Coronary artery (tissue), 2 donors: Measurements from ENCODE around the gene CA5A.

Experiments used
- DNase-seq: peaks from one replicate; pipeline ENCODE4 v3.0.0-alpha.2; 2017; ENCODE audit warnings: low spot score
- H3K27ac ChIP-seq, 2 donors: fragments of 200-600 bp; sonication (generic); one replicate each; pipeline ENCODE4 v1.5.1; 2016 to 2019
- H3K4me3 ChIP-seq: fragments of 200-600 bp; sonication (generic); 2 replicates; pipeline ENCODE4 v1.5.1; 2016; ENCODE audit warnings: mild to moderate bottlenecking, moderate library complexity
- CTCF ChIP-seq: fragments of 200-600 bp; sonication (generic); IDR thresholded peaks from one replicate; pipeline ENCODE4 v1.5.1; 2019; ENCODE audit warnings: antibody characterized with exemption

CA5A gene

GRCh38 chr16:87951552-87952538 lies 15.5 kb upstream of the CA5A start:
- peak overlapping the region; percentile 94 for H3K4me3 ChIP-seq
- no peak for TF ChIP-seq CTCF
- peak overlapping the region; percentile 96 to 100 for H3K27ac ChIP-seq
- DNase-seq, result no peak

- H3K27ac ChIP-seq, result peak within 1 kb of the TSS; percentile 96 to 100
- no peak for TF ChIP-seq CTCF
- peak within 1 kb of the TSS; percentile 94 for H3K4me3 ChIP-seq
- peak; percentile 98 for DNase-seq
Measured at GRCh38 chr16:87950765-87951551, 14.6 kb upstream of the CA5A start, which contains the start of gene BANP. Gene BANP, plus strand, starts transcription at chr16:87951434. Its CDS starts 23,682 bp downstream, at chr16:87975116.

GRCh38 chr16:87949071-87949744 lies 12.9 kb upstream of the CA5A start:
- Histone ChIP-seq H3K27ac (no peak overlapping the region), H3K4me3 (no peak overlapping the region)
- TF ChIP-seq CTCF, result no peak
- no peak for DNase-seq

GRCh38 chr16:87948735-87949070 lies 12.4 kb upstream of the CA5A start:
- DNase-seq, result no peak
- Histone ChIP-seq H3K27ac (no peak overlapping the region), H3K4me3 (no peak overlapping the region)
- TF ChIP-seq CTCF, result no peak

- TF ChIP-seq CTCF, result no peak
- Histone ChIP-seq H3K27ac (peak overlapping the region in 1 of 2 donors; percentile 30), H3K4me3 (no peak overlapping the region)
- DNase-seq, result no peak
Measured at GRCh38 chr16:87948119-87948545, 11.8 kb upstream of the CA5A start.

GRCh38 chr16:87947356-87948118 lies 11.2 kb upstream of the CA5A start:
- no peak overlapping the region for H3K4me3 ChIP-seq
- H3K27ac ChIP-seq, result peak overlapping the region in 1 of 2 donors; percentile 30
- TF ChIP-seq CTCF, result no peak
- no peak for DNase-seq
